ENCODE results near the gene FMN2. TPM values are rescaled to one million over a fixed set of nuclear protein-coding genes. Genes with fewer than 3 reads are reported as not detected.

Gene FMN2
- total RNA-seq, 2 experiments from 2014 or later, result not detected

GRCh38 chr1:240287722-240288121, 196.0 kb downstream of the FMN2 start:
- no peaks in the 10 kb centered on the region for H3K36me3 Mint-ChIP-seq (ENCODE audit: low read depth)
- ChIA-PET POLR2A (no interaction called here), CTCF (no interaction called here)
- no peak overlapping the region for H3K27ac Mint-ChIP-seq
- no peaks in the 10 kb centered on the region for H3K4me1 Mint-ChIP-seq (ENCODE audit: low read depth)
- H3K27me3 Mint-ChIP-seq, result no peaks in the 10 kb centered on the region
- no peak overlapping the region for H3K4me3 Mint-ChIP-seq
- intact Hi-C loops (cut with micrococcal nuclease), result no loop called here
- no peak for TF ChIP-seq CTCF (IDR thresholded peaks at IDR 0.05)
- no peaks in the 10 kb centered on the region for H3K9me3 Mint-ChIP-seq
- DNase-seq, result no peak
- ATAC-seq, result no peak

- no peaks in the 10 kb centered on the region for H3K4me1 Mint-ChIP-seq (ENCODE audit: low read depth)
- H3K27ac Mint-ChIP-seq, result no peak overlapping the region
- intact Hi-C loops (cut with micrococcal nuclease), result no loop called here
- no peak for TF ChIP-seq CTCF (IDR thresholded peaks at IDR 0.05)
- H3K4me3 Mint-ChIP-seq, result no peak overlapping the region
- DNase-seq (no peak), ATAC-seq (no peak)
- H3K27me3 Mint-ChIP-seq, result no peaks in the 10 kb centered on the region
- CTCF ChIA-PET, result no interaction called here
- POLR2A ChIA-PET, result no interaction called here
- peaks cover 8% of the 10 kb centered on the region for H3K9me3 Mint-ChIP-seq
- H3K36me3 Mint-ChIP-seq (ENCODE audit: low read depth), result no peaks in the 10 kb centered on the region
Measured at GRCh38 chr1:240293706-240294105, 202.0 kb downstream of the FMN2 start.

DNA sequence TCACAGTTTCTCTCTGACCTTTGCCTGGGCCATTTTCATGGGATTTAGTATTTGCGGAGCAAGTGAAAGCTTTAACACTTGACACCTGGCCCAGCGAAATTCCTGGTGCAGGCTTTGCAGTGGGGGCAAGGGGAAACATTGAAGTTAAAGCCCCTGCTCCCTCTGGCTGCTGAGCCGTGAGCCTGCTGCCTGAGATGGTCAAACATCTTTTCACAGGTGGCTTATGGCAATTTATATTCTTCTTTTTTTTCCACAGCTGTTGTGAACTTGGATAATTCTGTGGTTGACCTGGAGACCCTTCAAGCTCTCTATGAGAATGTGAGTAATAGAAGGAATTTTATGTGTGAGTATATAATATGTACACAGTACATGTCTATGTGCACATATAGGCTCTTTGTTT, 202.9 kb downstream of the FMN2 start:
- peaks cover 9% of the 10 kb centered on the region for H3K9me3 Mint-ChIP-seq
- ChIA-PET CTCF (no interaction called here), POLR2A (no interaction called here)

DNA sequence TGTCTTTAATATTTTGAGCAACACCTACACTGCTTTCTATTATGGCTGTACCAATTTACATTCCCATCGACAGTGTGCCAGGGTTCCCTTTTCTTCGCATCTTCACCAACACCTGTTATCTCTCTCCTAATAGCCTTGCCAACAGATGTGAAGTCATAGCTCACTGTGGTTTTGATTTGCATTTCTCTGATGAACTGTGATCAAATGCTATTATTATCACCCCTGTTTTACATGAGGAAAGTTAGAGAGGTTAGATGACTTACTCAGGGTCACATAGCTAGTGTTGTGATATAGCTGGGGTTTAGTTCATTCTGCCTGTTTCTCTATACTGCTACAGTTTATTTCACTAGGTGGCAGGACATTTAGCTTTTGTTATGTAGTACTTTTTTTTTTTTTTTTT, 204.1 kb downstream of the FMN2 start:
- POLR2A ChIA-PET, result no interaction called here
- no peaks in the 10 kb centered on the region for H3K4me1 Mint-ChIP-seq (ENCODE audit: low read depth)
- ATAC-seq (no peak), DNase-seq (no peak)
- no peaks in the 10 kb centered on the region for H3K27me3 Mint-ChIP-seq
- no peak for TF ChIP-seq CTCF (IDR thresholded peaks at IDR 0.05)
- H3K9me3 Mint-ChIP-seq, result peaks cover 14% of the 10 kb centered on the region
- CTCF ChIA-PET, result no interaction called here
- no peaks in the 10 kb centered on the region for H3K36me3 Mint-ChIP-seq (ENCODE audit: low read depth)
- intact Hi-C loops (cut with micrococcal nuclease), result no loop called here
- no peak overlapping the region for H3K4me3 Mint-ChIP-seq
- no peak overlapping the region for H3K27ac Mint-ChIP-seq

More for the DNA sequence above, 202.9 kb downstream of the FMN2 start:
- H3K27me3 Mint-ChIP-seq, result no peaks in the 10 kb centered on the region
- DNase-seq, result no peak
- ATAC-seq, result no peak
- H3K36me3 Mint-ChIP-seq (ENCODE audit: low read depth), result no peaks in the 10 kb centered on the region
- no peak overlapping the region for H3K27ac Mint-ChIP-seq
- intact Hi-C loops (cut with micrococcal nuclease), result no loop called here
- TF ChIP-seq CTCF (IDR thresholded peaks at IDR 0.05), result no peak
- no peak overlapping the region for H3K4me3 Mint-ChIP-seq
- no peaks in the 10 kb centered on the region for H3K4me1 Mint-ChIP-seq (ENCODE audit: low read depth)

- TF ChIP-seq CTCF (IDR thresholded peaks at IDR 0.05), result no peak
- Mint-ChIP-seq H3K27me3 (no peaks in the 10 kb centered on the region), H3K4me1 (ENCODE audit: low read depth) (no peaks in the 10 kb centered on the region), H3K4me3 (no peak overlapping the region), H3K9me3 (peaks cover 12% of the 10 kb centered on the region), H3K27ac (no peak overlapping the region), H3K36me3 (ENCODE audit: low read depth) (no peaks in the 10 kb centered on the region)
- intact Hi-C loops (cut with micrococcal nuclease), result no loop called here
- POLR2A ChIA-PET, result no interaction called here
- ATAC-seq (no peak), DNase-seq (no peak)
- CTCF ChIA-PET, result no interaction called here
Measured at GRCh38 chr1:240304466-240304865, 212.8 kb downstream of the FMN2 start.
